GM21737 (cell line): ENCODE data around the gene GATA5.

ENCODE experiments used
- ATAC-seq: cut with Tn5 transposase; IDR thresholded peaks from one replicate; pipeline ENCODE4 v1.9.1; 2021; ENCODE audit warnings: mild to moderate bottlenecking, moderate library complexity; ENCODE audit not compliant: unreplicated experiment

The GATA5 gene

GRCh38 chr20:62418709-62419487, 56.9 kb downstream of the GATA5 start:
- no peak for ATAC-seq

GRCh38 chr20:62417981-62418708, 57.6 kb downstream of the GATA5 start:
- ATAC-seq, result no peak

DNA sequence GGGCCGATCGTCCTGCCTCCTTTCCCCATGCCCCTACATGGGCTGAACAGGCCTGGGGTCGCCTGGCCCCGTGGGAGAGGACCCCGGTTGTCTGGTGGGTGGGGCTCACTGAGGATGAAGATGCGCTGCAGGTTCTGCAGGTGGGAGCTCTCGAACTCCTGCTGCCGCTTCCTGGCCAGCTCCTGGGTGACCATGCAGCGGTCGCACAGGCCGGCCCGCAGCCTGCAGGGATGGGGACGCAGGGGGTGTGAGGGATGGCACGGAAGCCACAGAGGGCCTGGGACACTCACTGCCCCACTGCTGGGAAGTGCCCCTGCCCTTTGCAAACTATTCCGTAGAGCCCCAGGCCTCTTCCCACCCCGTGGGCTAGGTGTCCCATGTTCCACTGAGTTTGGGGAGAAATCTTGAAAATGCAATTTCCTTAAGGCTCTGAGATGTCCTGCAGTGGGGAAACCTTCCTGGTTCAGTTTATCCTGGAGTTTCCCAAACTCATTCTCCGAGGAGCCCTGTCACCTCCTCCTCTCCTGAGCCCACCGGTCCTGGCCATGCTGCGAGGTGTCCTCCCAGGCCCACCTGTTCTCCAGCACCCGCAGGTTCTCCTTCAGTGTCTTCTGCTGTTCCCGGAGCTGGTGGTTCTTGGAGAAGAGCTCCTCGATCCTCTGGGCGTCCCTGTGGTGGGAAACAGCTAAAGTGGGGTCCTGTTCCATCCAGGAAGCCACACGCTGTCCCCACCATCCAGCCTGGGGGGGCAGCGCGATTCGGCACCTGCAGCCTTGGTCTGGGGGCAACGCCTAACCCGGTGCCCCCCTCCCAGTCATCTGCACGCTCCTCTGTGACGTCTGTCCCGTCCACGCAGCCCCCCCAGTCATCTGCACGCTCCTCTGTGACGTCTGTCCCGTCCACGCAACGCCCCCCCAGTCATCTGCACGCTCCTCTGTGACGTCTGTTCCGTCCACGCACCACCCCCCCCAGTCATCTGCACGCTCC, 58.9 kb downstream of the GATA5 start:
- no peak for ATAC-seq

GRCh38 chr20:62415354-62416111, 60.3 kb downstream of the GATA5 start:
- no peak for ATAC-seq

GRCh38 chr20:62413896-62414481, 61.8 kb downstream of the GATA5 start:
- ATAC-seq, result no peak
